Measurements from ENCODE around the gene SERINC2. TPM values are rescaled to one million over a fixed set of nuclear protein-coding genes. Genes with fewer than 3 reads are reported as not detected.
"Not testable (repeated sequence)": the region's sequence is repeated elsewhere in the genome, so short reads cannot be mapped to it uniquely, and the experiment has no call there.

Gene SERINC2
- total RNA-seq, 1 donor, result 21.2 TPM

- no peak for DNase-seq (ENCODE audit: low read depth)
- TF ChIP-seq, protein P1, sequence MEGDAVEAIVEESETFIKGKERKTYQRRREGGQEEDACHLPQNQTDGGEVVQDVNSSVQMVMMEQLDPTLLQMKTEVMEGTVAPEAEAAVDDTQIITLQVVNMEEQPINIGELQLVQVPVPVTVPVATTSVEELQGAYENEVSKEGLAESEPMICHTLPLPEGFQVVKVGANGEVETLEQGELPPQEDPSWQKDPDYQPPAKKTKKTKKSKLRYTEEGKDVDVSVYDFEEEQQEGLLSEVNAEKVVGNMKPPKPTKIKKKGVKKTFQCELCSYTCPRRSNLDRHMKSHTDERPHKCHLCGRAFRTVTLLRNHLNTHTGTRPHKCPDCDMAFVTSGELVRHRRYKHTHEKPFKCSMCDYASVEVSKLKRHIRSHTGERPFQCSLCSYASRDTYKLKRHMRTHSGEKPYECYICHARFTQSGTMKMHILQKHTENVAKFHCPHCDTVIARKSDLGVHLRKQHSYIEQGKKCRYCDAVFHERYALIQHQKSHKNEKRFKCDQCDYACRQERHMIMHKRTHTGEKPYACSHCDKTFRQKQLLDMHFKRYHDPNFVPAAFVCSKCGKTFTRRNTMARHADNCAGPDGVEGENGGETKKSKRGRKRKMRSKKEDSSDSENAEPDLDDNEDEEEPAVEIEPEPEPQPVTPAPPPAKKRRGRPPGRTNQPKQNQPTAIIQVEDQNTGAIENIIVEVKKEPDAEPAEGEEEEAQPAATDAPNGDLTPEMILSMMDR (IDR thresholded peaks at IDR 0.05; ENCODE audit: insufficient read depth, low read depth, low read length), result no peak
- H3K4me3 ChIP-seq (ENCODE audit: low read depth, low read length), result no peak overlapping the region
Measured at GRCh38 chr1:31467005-31467674, 54.1 kb downstream of the SERINC2 start.

GRCh38 chr1:31470794-31471315 is 57.8 kb downstream of the SERINC2 start:
- H3K4me3 ChIP-seq (ENCODE audit: low read depth, low read length), result no peak overlapping the region
- TF ChIP-seq, protein P1 (IDR thresholded peaks at IDR 0.05; ENCODE audit: insufficient read depth, low read depth, low read length), result no peak
- no peak for DNase-seq (ENCODE audit: low read depth)

GRCh38 chr1:31471452-31472313 is 58.7 kb downstream of the SERINC2 start:
- not testable (repeated sequence) for H3K4me3 ChIP-seq (ENCODE audit: low read depth, low read length); DNase-seq (ENCODE audit: low read depth)

DNA sequence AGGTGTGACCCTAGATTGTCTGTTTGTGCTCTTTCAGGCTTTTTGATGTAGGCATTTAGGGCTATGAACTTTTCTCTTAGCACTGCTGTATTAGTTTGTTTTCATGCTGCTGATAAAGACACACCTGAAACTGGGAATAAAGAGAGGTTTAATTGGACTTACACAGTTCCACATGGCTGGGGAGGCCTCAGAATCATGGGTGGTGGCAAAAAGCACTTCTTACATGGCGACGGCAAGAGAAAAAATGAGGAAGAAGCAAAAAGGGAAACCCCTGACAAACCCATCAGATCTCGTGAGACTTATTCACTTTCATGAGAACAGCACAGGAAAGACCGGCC is 59.3 kb downstream of the SERINC2 start:
- not testable (repeated sequence) for H3K4me3 ChIP-seq (ENCODE audit: low read depth, low read length); DNase-seq (ENCODE audit: low read depth)

GRCh38 chr1:31472673-31473072 is 59.7 kb downstream of the SERINC2 start:
- DNase-seq (ENCODE audit: low read depth); H3K4me3 ChIP-seq (ENCODE audit: low read depth, low read length): not testable (repeated sequence)

- H3K4me3 ChIP-seq (ENCODE audit: low read depth, low read length); DNase-seq (ENCODE audit: low read depth): not testable (repeated sequence)
Measured at GRCh38 chr1:31473508-31473907, 60.5 kb downstream of the SERINC2 start.

- H3K4me3 ChIP-seq (ENCODE audit: low read depth, low read length); DNase-seq (ENCODE audit: low read depth): not testable (repeated sequence)
Measured at GRCh38 chr1:31474567-31474966, 61.6 kb downstream of the SERINC2 start.

GRCh38 chr1:31476891-31477846 is 64.2 kb downstream of the SERINC2 start:
- no peak overlapping the region for H3K4me3 ChIP-seq (ENCODE audit: low read depth, low read length)
- DNase-seq (ENCODE audit: low read depth), result no peak
- TF ChIP-seq, protein P1 (IDR thresholded peaks at IDR 0.05; ENCODE audit: insufficient read depth, low read depth, low read length), result no peak

DNA sequence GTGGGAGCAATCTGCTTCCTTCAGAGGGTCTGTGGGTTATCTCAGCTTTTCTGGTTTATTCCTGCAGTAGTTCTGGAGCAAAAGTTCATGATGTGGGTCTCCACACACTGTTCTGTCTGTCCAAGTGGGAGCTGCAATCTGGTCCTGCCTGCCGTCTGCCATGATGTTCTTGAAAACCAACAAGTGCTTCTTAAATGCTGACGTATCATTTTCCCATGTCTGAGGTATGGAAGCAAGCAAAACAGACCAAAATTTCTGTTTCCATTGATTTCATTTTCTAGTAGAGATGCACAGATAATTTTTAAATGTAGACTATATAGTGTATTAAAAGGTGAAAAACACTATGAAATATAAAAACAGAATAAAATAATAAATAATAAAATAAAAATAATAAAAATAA is 65.2 kb downstream of the SERINC2 start:
- no peak overlapping the region for H3K4me3 ChIP-seq (ENCODE audit: low read depth, low read length)
- TF ChIP-seq, protein P1 (IDR thresholded peaks at IDR 0.05; ENCODE audit: insufficient read depth, low read depth, low read length), result no peak
- no peak for DNase-seq (ENCODE audit: low read depth)
